NCI-H146 treated with DMSO at 0.1 percent for 48 hours (cell line): ENCODE results near the gene IFITM5.
"Not testable (repeated sequence)": the region's sequence is repeated elsewhere in the genome, so short reads cannot be mapped to it uniquely, and the experiment has no call there.

Experiments
- DNase-seq: peaks from one replicate; lab custom pipeline; 2025; ENCODE audit not compliant: unreplicated experiment; lab: John Stamatoyannopoulos, UW

IFITM5 gene

GRCh38 chr11:328516-329100 lies 29.3 kb upstream of the IFITM5 start:
- not testable (repeated sequence) for DNase-seq

GRCh38 chr11:328012-328411 lies 28.7 kb upstream of the IFITM5 start:
- DNase-seq: no peak

- no peak for DNase-seq
Measured at GRCh38 chr11:327581-327923, 28.2 kb upstream of the IFITM5 start.

GRCh38 chr11:326842-327580 lies 27.7 kb upstream of the IFITM5 start:
- DNase-seq: no peak

- DNase-seq: no peak
Measured at GRCh38 chr11:326592-326841, 27.2 kb upstream of the IFITM5 start.

- DNase-seq: no peak
Measured at GRCh38 chr11:325796-326591, 26.7 kb upstream of the IFITM5 start.

GRCh38 chr11:324593-325517 lies 25.5 kb upstream of the IFITM5 start:
- not testable (repeated sequence) for DNase-seq

GRCh38 chr11:324156-324555 lies 24.8 kb upstream of the IFITM5 start:
- DNase-seq: no peak

- not testable (repeated sequence) for DNase-seq
Measured at GRCh38 chr11:319888-320273, 20.6 kb upstream of the IFITM5 start.

GRCh38 chr11:319121-319887 lies 20.0 kb upstream of the IFITM5 start:
- DNase-seq: not testable (repeated sequence)

GRCh38 chr11:318405-319120 lies 19.2 kb upstream of the IFITM5 start:
- DNase-seq: not testable (repeated sequence)

GRCh38 chr11:317668-318404 lies 18.5 kb upstream of the IFITM5 start:
- DNase-seq: not testable (repeated sequence)

- DNase-seq: no peak
Measured at GRCh38 chr11:316891-317301, 17.6 kb upstream of the IFITM5 start.

GRCh38 chr11:316031-316701 lies 16.8 kb upstream of the IFITM5 start:
- no peak for DNase-seq

GRCh38 chr11:315516-315994 lies 16.2 kb upstream of the IFITM5 start:
- no peak for DNase-seq

GRCh38 chr11:315051-315481 lies 15.7 kb upstream of the IFITM5 start:
- DNase-seq: no peak

GRCh38 chr11:314554-314875 lies 15.2 kb upstream of the IFITM5 start:
- not testable (repeated sequence) for DNase-seq

- no peak for DNase-seq
Measured at GRCh38 chr11:313787-314553, 14.6 kb upstream of the IFITM5 start, which contains the start of gene IFITM1. Gene IFITM1 (plus strand): TSS chr11:314040. CDS start chr11:314171, 131 bp downstream.
